ENCODE measurements around the gene COL1A1.

COL1A1 gene

DNA sequence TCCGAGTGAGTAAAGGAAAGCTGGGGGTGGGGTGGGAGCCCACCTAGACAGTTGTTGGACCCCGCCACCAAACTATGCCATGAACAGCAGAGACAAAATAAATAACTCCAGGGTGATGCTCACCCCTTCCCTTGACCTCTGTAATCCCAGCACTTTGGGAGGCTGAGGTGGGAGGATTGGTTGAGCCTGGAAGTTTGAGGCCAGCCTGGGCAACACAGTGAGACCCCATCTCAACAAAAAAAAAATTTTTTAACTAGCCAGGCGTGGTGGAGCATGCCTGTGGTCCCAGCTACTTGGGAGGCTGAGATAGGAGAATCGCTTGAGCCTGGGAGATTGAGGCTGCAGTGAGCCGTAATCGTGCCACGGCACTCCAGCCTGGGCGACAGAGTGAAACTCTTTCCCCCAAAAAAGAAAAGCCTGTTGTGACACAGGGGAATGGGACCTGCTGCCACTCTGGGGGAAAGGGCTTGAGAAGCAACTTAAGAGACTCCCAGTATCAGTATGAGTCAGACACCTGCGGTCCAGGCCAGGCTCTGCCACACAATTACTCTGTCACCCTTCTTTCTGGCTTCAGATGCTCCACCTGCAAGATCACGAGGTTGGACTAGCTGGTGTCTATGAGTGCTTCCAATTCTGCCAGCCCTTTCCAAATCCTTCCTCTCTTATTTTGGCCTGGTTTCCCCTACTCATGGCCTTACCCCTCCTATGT lies 30.6 kb downstream of the COL1A1 start:
- no peak for DNase-seq

DNA sequence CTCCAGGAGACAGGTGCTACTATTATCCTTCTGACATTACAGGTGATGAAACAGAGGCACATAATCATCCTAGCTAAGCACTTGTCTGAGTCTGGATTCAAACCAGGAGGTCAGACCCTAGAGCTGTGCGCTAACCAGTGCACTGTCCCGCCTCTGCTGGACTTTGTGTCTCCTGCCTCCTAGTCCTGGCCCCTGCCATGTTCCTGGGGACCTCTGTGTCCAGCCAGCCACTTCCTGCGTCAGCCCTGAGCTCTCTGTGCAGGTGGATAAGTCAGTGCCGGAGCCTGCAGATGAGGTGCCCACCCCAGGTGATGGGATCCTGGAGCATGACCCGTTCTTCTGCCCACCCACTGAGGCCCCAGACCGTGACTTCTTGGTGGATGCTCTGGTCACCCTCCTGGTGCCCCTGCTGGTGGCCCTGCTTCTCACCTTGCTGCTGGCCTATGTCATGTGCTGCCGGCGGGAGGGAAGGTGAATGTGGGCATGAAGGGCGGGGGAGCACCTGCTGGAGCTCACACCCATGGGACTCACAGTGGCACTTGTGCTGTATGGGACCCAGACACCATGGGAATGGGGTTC lies 31.5 kb downstream of the COL1A1 start:
- DNase-seq = no peak

DNA sequence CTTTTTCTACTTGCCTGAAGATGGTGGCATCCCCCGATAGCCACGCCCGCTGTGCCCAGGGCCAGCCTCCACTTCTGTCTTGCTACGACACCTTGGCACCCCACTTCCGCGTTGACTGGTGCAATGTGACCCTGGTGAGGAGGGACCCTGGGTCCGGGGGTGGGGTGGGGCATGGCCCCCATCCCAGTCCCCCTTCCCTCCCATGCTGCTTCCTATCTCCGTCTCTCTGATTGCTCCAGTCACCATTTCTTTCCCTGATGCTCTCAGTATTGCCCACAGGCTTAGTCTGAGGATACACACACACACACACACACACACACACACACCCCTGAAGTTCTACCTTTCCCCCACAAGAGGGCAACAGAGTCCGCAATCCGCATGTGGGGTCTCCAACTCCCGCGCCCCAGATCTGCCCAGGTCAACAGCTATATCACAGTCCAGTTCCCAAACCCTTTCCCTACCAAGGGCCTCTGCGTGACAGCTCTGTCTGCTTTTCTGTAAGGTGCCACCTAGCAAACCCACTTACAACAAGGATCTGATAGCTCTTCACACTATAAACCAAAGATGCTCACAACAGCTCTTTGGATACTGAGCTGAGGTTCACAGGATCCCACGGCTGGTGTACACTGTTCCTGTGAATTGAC lies 32.2 kb downstream of the COL1A1 start:
- DNase-seq = peak; percentile 9 to 34

DNA sequence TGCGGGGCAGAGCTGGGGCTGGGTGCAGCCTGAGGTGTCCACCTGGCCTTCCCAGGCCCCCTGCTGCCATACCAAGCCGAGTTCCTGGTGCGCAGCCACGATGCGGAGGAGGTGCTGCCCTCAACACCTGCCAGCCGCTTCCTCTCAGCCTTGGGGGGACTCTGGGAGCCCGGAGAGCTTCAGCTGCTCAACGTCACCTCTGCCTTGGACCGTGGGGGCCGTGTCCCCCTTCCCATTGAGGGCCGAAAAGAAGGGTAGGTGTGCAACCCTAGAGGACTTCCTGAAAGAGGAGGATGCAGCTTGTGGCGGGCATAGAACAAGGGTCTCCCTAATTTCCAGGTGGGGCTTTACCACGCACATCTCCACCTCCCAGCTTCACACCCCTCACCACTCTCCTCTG lies 33.1 kb downstream of the COL1A1 start:
- DNase-seq = no peak

DNA sequence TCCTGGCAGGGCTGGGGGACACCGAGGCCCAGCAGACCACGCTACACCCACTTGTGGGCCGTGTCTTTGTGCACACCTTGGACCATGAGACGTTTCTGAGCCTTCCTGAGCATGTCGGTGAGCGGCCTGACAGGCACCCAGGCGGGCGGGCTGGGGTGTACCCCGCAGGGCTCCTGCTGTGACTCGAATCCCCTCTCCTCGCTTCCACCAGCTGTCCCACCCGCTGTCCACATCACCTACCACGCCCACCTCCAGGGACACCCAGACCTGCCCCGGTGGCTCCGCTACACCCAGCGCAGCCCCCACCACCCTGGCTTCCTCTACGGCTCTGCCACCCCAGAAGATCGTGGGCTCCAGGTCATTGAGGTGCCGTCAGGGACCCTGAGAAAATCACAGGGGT lies 34.1 kb downstream of the COL1A1 start:
- DNase-seq = no peak

DNA sequence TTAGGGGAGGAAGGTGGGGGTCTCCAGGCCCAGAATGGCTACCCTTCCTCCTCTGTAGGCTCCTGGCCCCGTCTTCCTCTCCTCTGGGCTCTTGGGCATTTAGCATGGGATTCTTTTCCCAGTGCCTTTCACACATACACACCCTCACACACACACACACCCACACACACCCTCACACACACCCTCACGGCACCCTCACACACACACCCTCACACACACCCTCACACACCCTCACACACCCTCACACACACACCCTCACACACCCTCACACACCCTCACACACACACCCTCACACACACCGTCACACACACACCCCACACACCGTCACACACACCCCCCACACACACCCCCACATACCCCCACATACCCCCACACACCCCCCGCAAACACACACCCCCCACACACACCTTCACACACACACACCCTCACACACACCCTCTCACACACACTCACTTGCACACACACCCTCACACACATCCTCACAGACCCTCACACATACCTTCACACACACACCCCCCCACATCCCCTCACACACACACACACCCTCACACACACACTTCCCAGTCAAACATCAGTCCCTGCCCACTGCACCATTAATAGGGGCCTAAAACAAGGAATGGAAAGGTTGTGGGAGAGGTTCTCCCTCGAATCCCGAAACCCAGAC lies 34.8 kb downstream of the COL1A1 start:
- DNase-seq = no peak

DNA sequence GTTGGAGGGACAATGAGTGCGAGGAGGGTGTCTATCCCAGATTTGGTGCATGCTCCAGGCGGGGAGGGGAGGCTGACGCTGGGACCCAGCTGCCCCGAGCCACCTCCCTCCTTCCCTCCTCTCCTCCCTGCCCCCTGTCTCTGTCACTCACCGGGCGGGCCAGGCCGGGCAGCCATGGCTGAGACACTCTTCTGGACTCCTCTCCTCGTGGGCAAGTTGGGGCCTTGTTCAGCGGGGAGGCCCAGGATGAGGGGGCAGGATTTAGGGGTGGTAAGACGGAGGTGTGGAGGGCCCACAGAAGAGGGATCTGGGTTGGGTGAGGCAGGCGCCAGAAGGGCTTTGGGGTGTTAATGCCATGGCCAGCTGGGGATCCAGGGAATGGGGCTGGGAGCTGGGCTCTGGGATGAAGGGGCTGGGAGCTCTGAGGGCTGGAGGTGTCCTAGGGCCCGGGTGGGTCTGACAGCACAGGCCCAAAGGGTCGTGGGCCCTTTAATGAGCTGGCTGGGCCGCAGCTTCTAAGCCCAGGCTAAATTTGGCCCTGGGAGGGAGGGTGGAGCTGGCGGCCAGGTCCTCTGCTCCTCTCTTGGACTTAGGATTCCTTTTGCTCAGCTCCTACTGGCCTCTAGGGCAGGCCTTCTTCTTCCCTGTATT lies 35.4 kb downstream of the COL1A1 start, which contains the start of gene SGCA:
Gene SGCA, plus strand, starts transcription at position 139 of the 651 bp plus-strand sequence. Its CDS starts 36 bp downstream, at position 175.
- DNase-seq = no peak

DNA sequence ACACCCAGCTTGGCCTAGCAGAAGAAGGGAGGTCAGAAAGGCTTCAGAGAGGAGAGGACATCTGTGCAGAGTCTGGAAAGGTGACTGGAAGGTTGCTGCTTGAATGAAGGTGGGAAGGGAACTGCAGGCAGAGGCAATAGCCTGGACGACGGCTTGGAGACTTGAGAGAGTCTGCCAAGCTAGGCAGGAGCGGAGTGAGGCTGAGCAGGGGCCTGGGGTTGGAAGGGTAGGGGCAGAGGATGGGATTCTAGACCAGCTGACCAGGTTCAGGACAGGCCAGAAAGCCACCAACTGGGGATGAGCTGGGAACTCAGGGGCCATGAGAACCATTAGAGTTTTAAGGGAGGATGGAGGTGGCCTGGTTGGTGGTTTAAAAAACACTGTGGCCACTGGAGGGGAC lies 36.0 kb downstream of the COL1A1 start:
- no peak for DNase-seq

DNA sequence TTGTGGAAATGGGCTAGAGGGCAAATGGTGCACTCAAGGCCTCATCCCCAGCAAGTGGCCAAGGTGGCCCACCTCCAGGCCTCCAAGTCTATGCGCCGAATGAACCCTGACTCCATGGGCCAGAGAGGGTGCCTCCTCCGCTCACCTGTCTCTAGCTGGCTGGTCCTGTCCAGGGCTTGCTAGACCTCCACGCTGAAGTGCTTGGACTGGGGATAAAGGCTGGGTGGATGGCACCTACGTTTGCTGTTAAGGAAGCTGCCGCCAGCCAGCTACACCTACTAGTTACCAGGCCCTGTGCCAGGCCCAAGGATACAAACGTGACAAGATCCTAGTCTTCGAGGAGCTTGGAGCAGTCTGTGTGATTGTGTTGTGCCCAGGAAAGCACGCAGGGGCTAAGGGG lies 36.4 kb downstream of the COL1A1 start:
- no peak for DNase-seq

DNA sequence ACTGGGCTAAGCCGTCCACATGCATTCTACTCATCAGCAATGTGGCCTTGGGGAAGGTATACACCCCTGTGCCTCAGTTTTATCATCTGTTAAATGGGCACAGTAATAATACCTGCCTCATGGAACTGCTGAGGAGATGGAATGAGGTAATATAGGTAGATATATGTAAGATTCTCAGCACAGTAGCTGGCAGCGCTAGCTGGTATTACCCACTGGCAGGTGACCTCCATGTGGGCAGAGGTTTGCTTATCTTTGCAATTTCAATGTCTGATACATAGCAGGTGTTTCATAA lies 36.8 kb downstream of the COL1A1 start:
- no peak for DNase-seq

DNA sequence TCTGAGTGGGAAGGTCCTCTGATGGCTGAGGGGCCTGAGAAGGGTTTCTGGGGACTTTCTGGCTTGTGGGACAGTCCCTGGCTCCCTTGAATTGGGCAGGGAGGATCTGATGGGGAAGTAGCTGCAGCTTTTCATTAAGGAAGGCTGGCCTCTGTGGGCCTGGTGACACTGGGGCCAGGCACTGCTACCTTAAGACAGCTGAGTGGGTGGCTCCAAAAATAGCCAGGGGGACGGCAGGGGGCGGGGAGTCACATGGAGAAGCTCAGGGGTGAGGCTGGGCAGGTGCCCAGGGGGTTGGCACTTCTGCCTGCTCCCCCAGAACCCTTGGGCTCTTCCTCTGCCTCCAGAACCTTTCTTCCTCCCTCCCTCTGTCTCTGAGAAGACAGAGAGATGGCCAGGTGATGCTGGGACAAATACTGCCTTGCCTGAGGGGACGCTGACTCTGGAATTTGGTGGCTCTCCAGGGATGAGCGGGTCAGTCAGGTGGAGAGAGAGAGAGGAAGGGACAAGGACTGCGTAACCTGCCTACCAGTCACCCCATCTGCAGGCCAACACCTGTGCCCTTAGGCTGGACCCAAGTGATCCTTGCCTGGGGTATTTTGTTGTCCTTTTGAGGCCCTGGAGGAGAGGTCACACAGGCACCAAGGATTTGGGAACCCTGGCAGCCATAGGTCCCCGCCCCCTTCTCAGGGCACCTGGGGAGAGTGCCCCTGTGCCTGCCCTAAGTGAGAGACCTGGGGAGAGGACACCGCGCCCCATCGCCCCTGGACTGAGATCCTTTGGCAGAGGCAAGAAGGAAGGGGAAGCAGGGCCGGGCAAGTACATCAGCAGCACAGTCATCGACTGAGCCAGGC lies 37.4 kb downstream of the COL1A1 start:
- DNase-seq = no peak

DNA sequence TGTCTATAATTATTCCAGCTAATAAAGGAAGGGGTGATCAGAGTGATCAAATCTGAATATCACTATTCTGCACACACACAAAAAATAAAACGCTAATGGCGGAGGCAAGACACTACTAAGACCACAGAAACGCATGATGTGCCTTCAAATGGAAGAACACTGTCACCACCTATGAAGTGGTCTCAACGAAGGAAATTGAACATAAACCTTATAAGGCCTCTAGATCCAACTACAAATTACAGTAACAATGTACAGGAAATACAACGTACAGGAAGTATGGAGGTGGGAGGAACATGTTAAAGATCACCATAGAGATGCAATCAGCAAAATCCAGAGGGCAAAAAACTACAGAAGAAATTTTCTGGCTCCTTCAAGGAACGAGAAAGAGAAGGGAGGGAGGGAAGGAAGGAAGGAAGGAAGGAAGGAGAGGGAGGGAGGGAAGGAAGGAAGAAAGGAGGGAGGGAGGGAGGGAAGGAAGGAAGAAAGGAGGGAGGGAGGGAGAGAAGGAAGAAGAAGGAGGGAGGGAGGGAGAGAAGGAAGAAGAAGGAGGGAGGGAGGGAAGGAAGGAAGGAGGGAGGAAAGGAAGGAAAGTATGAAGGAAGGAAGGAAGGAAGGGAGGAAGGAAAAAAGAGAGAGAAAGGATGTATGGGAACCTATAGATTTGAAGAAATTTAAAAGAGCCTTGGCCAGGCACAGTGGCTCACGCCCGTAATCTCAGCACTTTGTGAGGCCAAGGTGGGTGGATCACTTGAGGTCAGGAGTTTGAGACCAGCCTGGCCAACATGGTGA lies 38.8 kb downstream of the COL1A1 start:
- DNase-seq = no peak

DNA sequence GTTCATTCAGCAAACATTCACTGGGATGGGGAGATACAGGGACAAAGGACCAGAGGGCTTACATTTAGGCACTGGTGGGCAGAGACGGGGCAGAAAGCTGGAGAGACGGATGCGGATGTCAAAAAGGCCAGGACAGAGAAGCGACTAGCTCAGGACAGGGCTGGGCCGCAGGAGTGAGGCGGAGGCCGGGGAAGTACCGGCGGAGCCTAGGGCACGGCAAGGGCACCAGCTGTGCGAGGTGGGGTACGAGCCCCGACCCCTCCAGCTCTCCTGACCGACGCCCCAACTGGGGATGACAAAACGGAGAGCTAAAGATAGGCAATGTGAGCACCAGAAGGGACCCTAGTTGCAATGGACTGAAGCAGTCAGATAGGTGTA lies 39.5 kb downstream of the COL1A1 start:
- no peak for DNase-seq

DNA sequence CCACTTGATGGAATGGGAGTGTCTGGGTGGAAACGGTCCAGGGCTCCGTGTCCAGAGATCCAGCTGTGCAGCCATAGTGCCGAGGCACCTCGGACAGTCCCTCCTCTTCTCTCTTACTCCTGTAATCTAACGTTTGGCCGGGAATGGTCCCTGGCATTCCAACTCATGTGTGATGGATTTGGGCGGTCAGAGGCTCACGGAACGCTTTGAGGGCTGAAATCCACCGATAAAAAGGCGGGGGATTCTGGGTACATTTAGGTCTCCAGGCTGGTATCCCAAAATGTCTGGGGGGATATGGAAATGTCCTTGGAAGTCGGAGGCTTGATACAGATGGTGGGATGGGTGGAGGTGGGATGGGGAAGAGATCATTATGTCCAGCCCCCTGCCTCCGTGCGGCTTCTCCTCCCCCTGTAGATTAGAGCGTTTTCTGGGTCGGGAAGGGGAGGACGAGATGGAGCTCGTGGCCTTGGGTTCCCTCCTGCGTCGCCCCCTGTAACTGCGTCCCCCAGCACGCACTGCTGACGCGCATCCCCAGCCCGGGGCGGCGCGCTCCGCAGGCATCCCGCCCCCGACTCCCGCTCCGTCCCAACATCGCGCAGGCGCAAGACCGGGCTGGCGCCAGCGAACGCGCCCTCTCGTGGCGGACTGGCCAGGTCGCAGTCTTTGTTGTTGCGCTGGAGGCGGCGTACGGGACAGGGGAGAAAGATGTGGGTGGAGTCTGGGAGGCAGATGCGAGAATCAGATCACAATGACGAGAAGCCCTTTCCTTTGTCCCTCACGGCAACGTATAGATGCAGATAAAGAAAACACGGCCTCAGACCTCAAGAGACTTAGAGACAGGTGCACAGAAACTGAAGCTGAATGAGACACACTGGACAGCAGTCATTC lies 40.2 kb downstream of the COL1A1 start:
- DNase-seq = peak; percentile 90 to 91

DNA sequence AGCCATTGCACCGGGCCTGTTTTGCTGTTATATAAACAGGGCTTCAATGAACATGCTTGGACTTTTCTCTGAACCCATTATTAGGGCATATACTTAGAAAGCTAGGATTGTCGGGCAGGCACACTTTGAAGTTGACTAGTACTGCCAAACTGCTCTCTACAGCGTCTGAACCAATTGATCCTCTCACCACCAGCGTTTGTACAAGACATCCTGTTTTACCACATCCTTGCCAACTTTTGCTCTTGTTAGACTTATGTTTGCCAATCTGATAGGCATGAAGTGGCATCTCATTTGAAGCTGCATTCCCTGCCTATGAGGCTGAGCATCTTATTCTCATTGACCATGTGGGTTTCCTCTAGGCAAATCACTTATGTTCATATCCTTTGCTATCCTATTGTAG lies 43.5 kb downstream of the COL1A1 start:
- DNase-seq = no peak

DNA sequence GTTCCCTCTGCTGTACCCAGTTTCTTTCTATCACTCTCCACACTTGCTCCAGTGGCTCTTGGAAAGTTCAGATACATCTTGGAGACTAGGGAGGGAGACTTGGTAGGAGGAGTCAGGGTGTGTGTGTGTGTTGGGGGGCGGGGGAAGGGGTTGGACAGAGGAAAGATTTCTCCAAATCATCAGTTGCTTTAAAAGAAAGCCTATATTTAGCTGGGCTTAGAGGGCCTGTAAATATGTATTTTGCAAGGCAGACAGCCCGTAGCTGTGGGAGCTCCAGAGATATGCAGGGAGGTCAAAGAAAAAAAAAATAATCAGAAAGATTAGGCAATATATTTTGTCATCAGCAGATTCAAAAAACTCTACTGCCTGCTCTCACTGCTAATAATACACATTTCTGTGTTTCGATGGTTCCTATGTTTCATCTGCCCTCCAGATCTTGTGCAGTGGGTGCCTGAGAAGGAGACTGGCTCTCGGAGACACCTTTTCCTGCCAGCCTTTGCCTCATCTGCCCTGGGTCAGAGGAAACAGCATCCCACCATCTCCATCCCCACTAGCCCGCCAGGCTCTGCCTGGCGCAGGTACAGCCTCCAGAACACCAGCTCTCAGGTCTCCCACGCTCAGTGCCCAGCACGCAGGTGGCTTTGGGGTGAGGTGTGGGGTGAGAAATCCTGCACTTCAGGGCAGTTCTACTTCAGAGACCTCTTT lies 46.2 kb downstream of the COL1A1 start:
- no peak for DNase-seq

DNA sequence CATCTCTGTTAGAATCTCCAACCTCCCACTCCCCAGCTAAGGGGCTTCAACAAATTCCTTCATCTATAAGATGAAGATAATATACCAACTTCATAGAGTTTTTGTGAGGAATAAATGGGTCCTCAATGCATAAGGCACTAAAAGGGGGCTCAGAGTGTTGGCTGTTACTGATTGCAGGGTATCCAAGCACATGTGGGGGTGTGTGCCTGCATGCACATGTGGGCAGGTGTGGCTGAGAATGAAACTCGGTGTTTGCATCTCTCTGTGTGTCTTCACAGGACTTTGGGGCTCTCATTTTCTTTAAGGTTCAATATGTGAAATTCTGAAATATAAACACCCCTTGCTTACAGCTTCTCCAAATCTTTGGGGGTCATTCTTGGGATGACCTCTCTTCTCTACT lies 46.8 kb downstream of the COL1A1 start:
- DNase-seq = no peak

DNA sequence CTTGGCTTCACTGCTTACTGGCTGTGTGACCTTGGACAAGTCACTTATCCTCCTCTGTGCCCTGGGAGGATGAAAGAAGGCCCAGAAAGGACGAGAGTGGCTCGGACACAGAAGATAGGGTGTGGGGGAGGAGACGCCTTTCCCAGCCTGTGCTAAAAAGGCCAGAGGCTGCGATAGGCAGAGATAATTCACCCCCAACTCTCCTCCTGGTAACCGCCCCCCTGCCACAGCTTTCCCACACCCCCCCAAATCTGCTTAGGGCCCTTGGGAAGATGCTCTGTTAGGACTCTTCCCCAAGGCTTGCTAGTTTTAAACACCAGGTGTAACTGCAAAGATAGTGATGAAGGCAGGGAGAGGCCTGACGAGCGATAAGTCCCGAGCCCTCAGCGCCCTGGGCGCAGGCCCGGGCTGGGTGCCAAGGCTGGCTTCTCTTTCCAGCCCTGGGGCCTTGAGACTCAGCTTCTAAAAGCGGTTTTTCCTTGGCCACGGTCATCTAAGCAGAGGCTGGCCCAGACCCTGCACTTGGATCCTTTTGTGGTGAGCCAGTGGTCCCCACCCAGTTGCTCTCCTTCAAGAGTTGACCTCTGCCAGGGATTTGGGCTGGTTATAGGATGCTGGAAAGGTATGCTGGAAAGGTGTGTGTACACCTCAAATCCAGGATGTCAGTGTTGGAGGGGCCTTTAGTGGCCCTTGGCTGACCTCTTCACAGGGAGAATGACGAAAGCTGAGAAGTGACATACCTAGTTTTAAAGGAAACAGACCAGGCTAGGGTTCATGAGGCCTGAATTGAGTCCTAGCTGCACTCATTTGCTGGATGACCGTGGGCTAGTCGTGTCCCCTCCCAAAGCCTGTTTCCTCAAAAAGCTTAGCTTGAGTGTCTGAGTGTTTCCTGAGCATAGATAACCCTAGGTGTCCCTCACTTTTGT lies 47.5 kb downstream of the COL1A1 start:
- no peak for DNase-seq

DNA sequence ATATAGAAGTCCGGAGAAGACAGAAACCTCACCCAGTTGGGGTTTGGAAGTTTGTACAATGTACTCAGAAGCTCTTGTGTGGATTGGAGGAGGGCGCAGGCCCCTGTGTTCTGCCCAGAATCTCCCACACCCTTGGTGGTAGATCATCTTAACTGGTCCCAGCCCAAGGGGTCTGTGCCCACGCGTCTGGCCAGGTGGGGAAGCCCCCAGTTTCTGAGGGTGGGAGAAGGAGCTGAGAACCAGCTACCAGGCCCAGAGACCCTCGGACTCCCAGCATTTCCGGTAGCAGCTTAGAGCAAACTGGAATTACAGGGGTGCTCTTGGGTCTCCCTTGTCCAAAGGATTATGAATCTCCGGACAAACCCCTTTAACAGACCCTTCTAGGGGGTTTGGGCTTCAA lies 48.7 kb downstream of the COL1A1 start:
- DNase-seq = no peak

Measured in NCI-H1930 (cell line).